C4-2B (cell line): ENCODE data around the gene MAZ.

Source experiments
- ZFX ChIP-seq: fragments of 450-650 bp; IDR thresholded peaks from 2 replicates; pipeline ENCODE4 v1.6.1; 2017
- TF ChIP-seq, protein P1 (sequence below): fragments of 450-650 bp; conservative IDR thresholded peaks from 2 replicates; pipeline ENCODE4 v1.5.1; 2017; ENCODE audit warnings: mild to moderate bottlenecking

DNA sequence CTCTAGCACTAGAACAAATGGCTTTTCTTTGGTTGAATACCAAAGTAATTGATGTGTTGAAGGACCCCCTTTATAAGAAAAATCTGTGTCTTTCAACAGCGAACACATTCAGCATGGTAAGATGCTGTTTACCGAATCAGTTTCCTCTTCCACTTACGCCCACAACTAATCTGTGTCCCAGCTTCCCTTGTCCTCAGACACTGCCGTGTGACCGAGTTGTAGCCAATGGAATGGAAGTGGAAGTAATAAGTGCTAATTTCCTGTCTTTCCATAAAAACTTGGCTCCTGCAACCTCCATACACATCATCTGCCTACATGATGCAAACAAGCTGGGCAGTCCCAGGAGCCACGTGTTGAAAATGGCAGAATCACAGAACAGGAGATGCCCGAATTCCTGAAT, 46.3 kb downstream of the MAZ start:
- TF ChIP-seq, protein P1, sequence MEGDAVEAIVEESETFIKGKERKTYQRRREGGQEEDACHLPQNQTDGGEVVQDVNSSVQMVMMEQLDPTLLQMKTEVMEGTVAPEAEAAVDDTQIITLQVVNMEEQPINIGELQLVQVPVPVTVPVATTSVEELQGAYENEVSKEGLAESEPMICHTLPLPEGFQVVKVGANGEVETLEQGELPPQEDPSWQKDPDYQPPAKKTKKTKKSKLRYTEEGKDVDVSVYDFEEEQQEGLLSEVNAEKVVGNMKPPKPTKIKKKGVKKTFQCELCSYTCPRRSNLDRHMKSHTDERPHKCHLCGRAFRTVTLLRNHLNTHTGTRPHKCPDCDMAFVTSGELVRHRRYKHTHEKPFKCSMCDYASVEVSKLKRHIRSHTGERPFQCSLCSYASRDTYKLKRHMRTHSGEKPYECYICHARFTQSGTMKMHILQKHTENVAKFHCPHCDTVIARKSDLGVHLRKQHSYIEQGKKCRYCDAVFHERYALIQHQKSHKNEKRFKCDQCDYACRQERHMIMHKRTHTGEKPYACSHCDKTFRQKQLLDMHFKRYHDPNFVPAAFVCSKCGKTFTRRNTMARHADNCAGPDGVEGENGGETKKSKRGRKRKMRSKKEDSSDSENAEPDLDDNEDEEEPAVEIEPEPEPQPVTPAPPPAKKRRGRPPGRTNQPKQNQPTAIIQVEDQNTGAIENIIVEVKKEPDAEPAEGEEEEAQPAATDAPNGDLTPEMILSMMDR, result no peak
- TF ChIP-seq ZFX, result no peak
